H1 (cell line): ENCODE data around the gene CAP2. TPM values are rescaled to one million over a fixed set of nuclear protein-coding genes. Genes with fewer than 3 reads are reported as not detected.

Source experiments
- ATF3 ChIP-seq: IDR thresholded peaks from 2 replicates; pipeline ENCODE4 v1.6.1; 2011; ENCODE audit warnings: low read depth, mild to moderate bottlenecking, low read length; ENCODE audit not compliant: insufficient read depth
- SP1 ChIP-seq: IDR thresholded peaks from 2 replicates; pipeline ENCODE4 v1.6.1; 2011; ENCODE audit warnings: low read depth, low read length
- polyA plus RNA-seq, 7 experiments: library from polyadenylated mRNA; depleted of rRNA in 3 of 7; stranded (reverse) in 5 of 7; unstranded in 2 of 7; fragments of >200 nt in 5 of 7; fragments of 200-250 nt in 2 of 7; gene quantifications; 1 replicate in 5 of 7; 2 replicates in 1 of 7; 4 replicates in 1 of 7; pipeline versions ENCODE4 v1.2.1 to v1.2.3, GENCODE V29; 2011 to 2013; ENCODE audit warnings: missing spikeins in 2 of 7, mixed read lengths in 2 of 7
- total RNA-seq: library from RNA; stranded (reverse); fragmentation: NEBNext Ultra II Directional; extraction: Animal tissue kit (Norgen Biotek cat#: 25700); gene quantifications from 2 replicates; pipeline ENCODE4 v1.2.1, GENCODE V29; 2021

Gene CAP2
- total and polyA plus RNA-seq, 2 of the 8 experiments (the other 6 are each of a cell fraction or from before 2014, with no cell fraction given), result 7.2 to 10.0 TPM

- TF ChIP-seq ATF3 (no peak), SP1 (no peak)
Observed at GRCh38 chr6:17505062-17505476, 111.7 kb downstream of the CAP2 start (continued).
